Lung (tissue), 12 donors: ENCODE results near the gene COL5A2. TPM values are rescaled to one million over a fixed set of nuclear protein-coding genes. Genes with fewer than 3 reads are reported as not detected.

Experiments used
- ATAC-seq: fragments of 200-7000 bp; cut with Tn5 transposase; one replicate; pipeline ENCODE4 v1.9.1; 2020; ENCODE audit warnings: moderate number of reproducible peaks; ENCODE audit not compliant: insufficient read depth, low FRiP score
- DNase-seq, 3 donors: peaks; one replicate each; pipeline ENCODE4 v3.0.0-alpha.2; 2013 to 2017
- H3K27ac ChIP-seq, 2 donors: one replicate each; pipeline ENCODE4 v1.5.1; 2013; ENCODE audit warnings: mild to moderate bottlenecking in 2 of 2, moderate library complexity in 2 of 2, control low read depth in 1 of 2, inconsistent platforms in 1 of 2, low read depth in 1 of 2, low read length in 1 of 2
- H3K27me3 ChIP-seq, 3 donors: one replicate each; pipeline ENCODE4 v1.5.1; 2013; ENCODE audit warnings: low read length in 2 of 3; ENCODE audit not compliant: control insufficient read depth in 3 of 3, insufficient read depth in 3 of 3
- H3K36me3 ChIP-seq, 4 donors: one replicate each; pipeline ENCODE4 v1.5.1; 2013; ENCODE audit warnings: low read length in 4 of 4, mild to moderate bottlenecking in 1 of 4, moderate library complexity in 1 of 4; ENCODE audit not compliant: control insufficient read depth in 4 of 4, insufficient read depth in 4 of 4
- H3K4me1 ChIP-seq, 5 donors: one replicate each; pipeline ENCODE4 v1.5.1; 2013; ENCODE audit warnings: low read length in 5 of 5, mild to moderate bottlenecking in 2 of 5, moderate library complexity in 1 of 5; ENCODE audit not compliant: control insufficient read depth in 5 of 5, insufficient read depth in 5 of 5
- H3K4me3 ChIP-seq: one replicate; pipeline ENCODE4 v1.5.1; 2013; ENCODE audit warnings: mild to moderate bottlenecking, control low read depth, moderate library complexity
- H3K9ac ChIP-seq, 2 donors: one replicate each; pipeline ENCODE4 v1.5.1; 2013; ENCODE audit warnings: low read length in 2 of 2, control low read depth in 1 of 2; ENCODE audit not compliant: insufficient read depth in 1 of 2
- H3K9me3 ChIP-seq, 4 donors: one replicate each; pipeline ENCODE4 v1.5.1; 2013; ENCODE audit warnings: low read length in 3 of 4, mild to moderate bottlenecking in 1 of 4, moderate library complexity in 1 of 4; ENCODE audit not compliant: control insufficient read depth in 4 of 4, insufficient read depth in 3 of 4
- CTCF ChIP-seq: IDR thresholded peaks from 2 replicates; pipeline ENCODE4 v1.5.1; 2012; ENCODE audit warnings: mild to moderate bottlenecking; ENCODE audit errors: control extremely low read depth, extremely low read depth
- WGBS, 2 donors: extraction: QIAGEN DNeasy Blood & Tissue Kit; methylation state at CpG; one replicate each; pipeline ENCODE4 v1.1.7; 2013; 5-methylcytosine and 5-hydroxymethylcytosine counted together
- polyA plus RNA-seq, 2 donors: library from polyadenylated mRNA; stranded (reverse); fragments of 200-250 nt; gene quantifications; one replicate each; pipeline ENCODE4 v1.2.1, GENCODE V29; 2013
- total RNA-seq, 2 donors: library from RNA; depleted of rRNA in 1 of 2; stranded (reverse); fragments of >200 nt in 1 of 2; gene quantifications; one replicate each; pipeline ENCODE4 v1.2.1, GENCODE V29; 2014 to 2021
- donor health status: control.
- donor health status: control.
- donor health status: Bipolar disorder and iron deficiency.
- donor health status: healthy.
- donor health status: DM: yes; HTN: yes; CAD: no.

The COL5A2 gene
- total and polyA plus RNA-seq, 4 donors, result 9.9 to 209 (median 48.8) TPM

- WGBS, 2 donors, result 84 to 94% methylated on average over 2 of the region's 2 CpGs
- Histone ChIP-seq H3K36me3 (peaks cover 0 to 4% (median 0%) of the 10 kb centered on the region in 4 donors), H3K27me3 (no peaks in the 10 kb centered on the region), H3K4me3 (no peak overlapping the region), H3K9ac (no peak overlapping the region), H3K9me3 (no peaks in the 10 kb centered on the region), H3K27ac (no peak overlapping the region), H3K4me1 (peaks cover 0 to 13% (median 6%) of the 10 kb centered on the region in 5 donors)
- no peak for DNase-seq
- no peak for TF ChIP-seq CTCF
- no peak for ATAC-seq
Measured at GRCh38 chr2:189168856-189169499, 10.6 kb downstream of the COL5A2 start.

- no peaks in the 10 kb centered on the region for H3K9me3 ChIP-seq
- TF ChIP-seq CTCF, result no peak
- peaks cover 0 to 2% (median 0%) of the 10 kb centered on the region in 4 donors for H3K36me3 ChIP-seq
- H3K4me3 ChIP-seq, result no peak overlapping the region
- 92 to 97% methylated on average over 3 of the region's 3 CpGs for WGBS, 2 donors
- H3K9ac ChIP-seq, result no peak overlapping the region
- H3K27me3 ChIP-seq, result no peaks in the 10 kb centered on the region
- peaks cover 0 to 22% (median 0%) of the 10 kb centered on the region in 5 donors for H3K4me1 ChIP-seq
- H3K27ac ChIP-seq, result no peak overlapping the region
- no peak for DNase-seq
- no peak for ATAC-seq
Measured at GRCh38 chr2:189165656-189166380, 13.7 kb downstream of the COL5A2 start.

GRCh38 chr2:189164746-189165145 is 14.8 kb downstream of the COL5A2 start:
- peaks cover 0 to 2% (median 0%) of the 10 kb centered on the region in 4 donors for H3K36me3 ChIP-seq
- no peaks in the 10 kb centered on the region for H3K27me3 ChIP-seq
- DNase-seq, result peak; percentile 65 to 90 (median 85)
- 45 to 50% methylated on average over 1 of the region's 1 CpG for WGBS, 2 donors
- TF ChIP-seq CTCF, result no peak
- no peak for ATAC-seq
- H3K4me3 ChIP-seq, result no peak overlapping the region
- peaks cover 0 to 22% (median 0%) of the 10 kb centered on the region in 5 donors for H3K4me1 ChIP-seq
- H3K9ac ChIP-seq, result no peak overlapping the region
- H3K27ac ChIP-seq, result no peak overlapping the region
- no peaks in the 10 kb centered on the region for H3K9me3 ChIP-seq
